GM10266 (cell line): ENCODE measurements around the gene ADAM12.

ENCODE experiments used
- DNase-seq: peaks from one replicate; pipeline ENCODE4 v3.0.0; 2012; ENCODE audit errors: extremely low spot score
- CTCF ChIP-seq: IDR thresholded peaks from 2 replicates; pipeline ENCODE4 v1.5.1; 2012; ENCODE audit warnings: mild to moderate bottlenecking, low read depth; ENCODE audit not compliant: control insufficient read depth, insufficient read depth; ENCODE audit errors: missing control alignments

The ADAM12 gene

GRCh38 chr10:126227762-126228134 lies 160.5 kb downstream of the ADAM12 start:
- DNase-seq = no peak
- TF ChIP-seq CTCF = no peak

- no peak for DNase-seq
- no peak for TF ChIP-seq CTCF
These were observed 161.1 kb downstream of the ADAM12 start for GRCh38 chr10:126226988-126227761.

- no peak for TF ChIP-seq CTCF
- no peak for DNase-seq
These were observed 162.1 kb downstream of the ADAM12 start for GRCh38 chr10:126226205-126226604.

- no peak for TF ChIP-seq CTCF
These were observed 162.6 kb downstream of the ADAM12 start for GRCh38 chr10:126225672-126226008.

GRCh38 chr10:126224967-126225671 lies 163.2 kb downstream of the ADAM12 start:
- no peak for DNase-seq
- TF ChIP-seq CTCF = no peak

More at GRCh38 chr10:126225672-126226008, 162.6 kb downstream of the ADAM12 start:
- no peak for DNase-seq

GRCh38 chr10:126223512-126224067 lies 164.7 kb downstream of the ADAM12 start:
- DNase-seq = no peak
- no peak for TF ChIP-seq CTCF
